Gastrocnemius medialis (tissue), 4 donors: ENCODE data around the gene RBM6. TPM values are rescaled to one million over a fixed set of nuclear protein-coding genes. Genes with fewer than 3 reads are reported as not detected.

Source experiments
- ATAC-seq, 2 donors: fragments of 150-250 bp; one replicate each; pipeline ENCODE4 v1.9.1; 2016
- DNase-seq, 2 donors: peaks; one replicate each; pipeline ENCODE4 v3.0.0-alpha.2; 2019
- H3K27ac ChIP-seq, 4 donors: fragments of 200-600 bp; sonication (generic); 1 replicate in 1 of 4; 2 replicates in 3 of 4; pipeline ENCODE4 v1.5.1; 2016 to 2018; ENCODE audit warnings: mild to moderate bottlenecking in 2 of 4, moderate library complexity in 1 of 4
- H3K27me3 ChIP-seq, 3 donors: fragments of 200-600 bp; sonication (generic) in 2 of 3; 1 replicate in 1 of 3; 2 replicates in 2 of 3; pipeline versions ENCODE4 v1.5.1 to v1.6.0; 2016 to 2019; ENCODE audit warnings: mild to moderate bottlenecking in 1 of 3, moderate library complexity in 1 of 3
- H3K36me3 ChIP-seq, 2 donors: fragments of 200-600 bp; sonication (generic) in 1 of 2; one replicate each; pipeline ENCODE4 v1.5.1; 2017 to 2018
- H3K4me1 ChIP-seq, 2 donors: fragments of 200-600 bp; sonication (generic) in 1 of 2; one replicate each; pipeline ENCODE4 v1.5.1; 2016 to 2017; ENCODE audit warnings: mild to moderate bottlenecking in 2 of 2
- H3K4me3 ChIP-seq, 4 donors: fragments of 200-600 bp; sonication (generic) in 3 of 4; 1 replicate in 1 of 4; 2 replicates in 3 of 4; pipeline ENCODE4 v1.5.1; 2016 to 2019; ENCODE audit warnings: mild to moderate bottlenecking in 2 of 4
- H3K9me3 ChIP-seq, 3 donors: fragments of 200-600 bp; sonication (generic) in 2 of 3; 1 replicate in 1 of 3; 2 replicates in 2 of 3; pipeline ENCODE4 v1.5.1; 2016 to 2019
- POLR2A ChIP-seq, 2 donors: fragments of 450-650 bp; IDR thresholded peaks; one replicate each; pipeline ENCODE4 v1.6.1; 2017; ENCODE audit warnings: antibody characterized with exemption in 2 of 2, mild to moderate bottlenecking in 2 of 2, moderate library complexity in 2 of 2
- in situ Hi-C, 4 donors: fragments of 200-750 bp; cut with MboI; loops; one replicate each; pipeline versions ENCODE4 v1.15.0 to v1.8.0; 2017; ENCODE audit warnings: low sequenced_read_pairs in 4 of 4
- intact Hi-C: fragments of 100-400 bp; cut with DNase I; formaldehyde crosslinking; loops from one replicate; pipeline ENCODE4 v1.15.1; 2023; ENCODE audit warnings: low total_unique reads
- total RNA-seq, 4 donors: library from RNA; depleted of rRNA; stranded (reverse); fragments of >200 nt; gene quantifications; one replicate each; pipeline versions ENCODE4 v1.1.0 to v1.2.3, GENCODE V29; 2016
- TF ChIP-seq, protein P1 (sequence below), 5 experiments: fragments of 450-650 bp in 3 of 5; fragments of 200-600 bp in 2 of 5; sonication (generic) in 2 of 5; IDR thresholded peaks in 4 of 5; conservative IDR thresholded peaks in 1 of 5; 1 replicate in 4 of 5; 2 replicates in 1 of 5; pipeline ENCODE4 v1.5.1; 2016 to 2019; ENCODE audit warnings: antibody characterized with exemption in 5 of 5, mild to moderate bottlenecking in 3 of 5, moderate library complexity in 3 of 5

The RBM6 gene, protein sequence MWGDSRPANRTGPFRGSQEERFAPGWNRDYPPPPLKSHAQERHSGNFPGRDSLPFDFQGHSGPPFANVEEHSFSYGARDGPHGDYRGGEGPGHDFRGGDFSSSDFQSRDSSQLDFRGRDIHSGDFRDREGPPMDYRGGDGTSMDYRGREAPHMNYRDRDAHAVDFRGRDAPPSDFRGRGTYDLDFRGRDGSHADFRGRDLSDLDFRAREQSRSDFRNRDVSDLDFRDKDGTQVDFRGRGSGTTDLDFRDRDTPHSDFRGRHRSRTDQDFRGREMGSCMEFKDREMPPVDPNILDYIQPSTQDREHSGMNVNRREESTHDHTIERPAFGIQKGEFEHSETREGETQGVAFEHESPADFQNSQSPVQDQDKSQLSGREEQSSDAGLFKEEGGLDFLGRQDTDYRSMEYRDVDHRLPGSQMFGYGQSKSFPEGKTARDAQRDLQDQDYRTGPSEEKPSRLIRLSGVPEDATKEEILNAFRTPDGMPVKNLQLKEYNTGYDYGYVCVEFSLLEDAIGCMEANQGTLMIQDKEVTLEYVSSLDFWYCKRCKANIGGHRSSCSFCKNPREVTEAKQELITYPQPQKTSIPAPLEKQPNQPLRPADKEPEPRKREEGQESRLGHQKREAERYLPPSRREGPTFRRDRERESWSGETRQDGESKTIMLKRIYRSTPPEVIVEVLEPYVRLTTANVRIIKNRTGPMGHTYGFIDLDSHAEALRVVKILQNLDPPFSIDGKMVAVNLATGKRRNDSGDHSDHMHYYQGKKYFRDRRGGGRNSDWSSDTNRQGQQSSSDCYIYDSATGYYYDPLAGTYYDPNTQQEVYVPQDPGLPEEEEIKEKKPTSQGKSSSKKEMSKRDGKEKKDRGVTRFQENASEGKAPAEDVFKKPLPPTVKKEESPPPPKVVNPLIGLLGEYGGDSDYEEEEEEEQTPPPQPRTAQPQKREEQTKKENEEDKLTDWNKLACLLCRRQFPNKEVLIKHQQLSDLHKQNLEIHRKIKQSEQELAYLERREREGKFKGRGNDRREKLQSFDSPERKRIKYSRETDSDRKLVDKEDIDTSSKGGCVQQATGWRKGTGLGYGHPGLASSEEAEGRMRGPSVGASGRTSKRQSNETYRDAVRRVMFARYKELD
- 10 to 100 TPM; 27.2 to 55.6 (median 30.6) TPM for total RNA-seq

DNA sequence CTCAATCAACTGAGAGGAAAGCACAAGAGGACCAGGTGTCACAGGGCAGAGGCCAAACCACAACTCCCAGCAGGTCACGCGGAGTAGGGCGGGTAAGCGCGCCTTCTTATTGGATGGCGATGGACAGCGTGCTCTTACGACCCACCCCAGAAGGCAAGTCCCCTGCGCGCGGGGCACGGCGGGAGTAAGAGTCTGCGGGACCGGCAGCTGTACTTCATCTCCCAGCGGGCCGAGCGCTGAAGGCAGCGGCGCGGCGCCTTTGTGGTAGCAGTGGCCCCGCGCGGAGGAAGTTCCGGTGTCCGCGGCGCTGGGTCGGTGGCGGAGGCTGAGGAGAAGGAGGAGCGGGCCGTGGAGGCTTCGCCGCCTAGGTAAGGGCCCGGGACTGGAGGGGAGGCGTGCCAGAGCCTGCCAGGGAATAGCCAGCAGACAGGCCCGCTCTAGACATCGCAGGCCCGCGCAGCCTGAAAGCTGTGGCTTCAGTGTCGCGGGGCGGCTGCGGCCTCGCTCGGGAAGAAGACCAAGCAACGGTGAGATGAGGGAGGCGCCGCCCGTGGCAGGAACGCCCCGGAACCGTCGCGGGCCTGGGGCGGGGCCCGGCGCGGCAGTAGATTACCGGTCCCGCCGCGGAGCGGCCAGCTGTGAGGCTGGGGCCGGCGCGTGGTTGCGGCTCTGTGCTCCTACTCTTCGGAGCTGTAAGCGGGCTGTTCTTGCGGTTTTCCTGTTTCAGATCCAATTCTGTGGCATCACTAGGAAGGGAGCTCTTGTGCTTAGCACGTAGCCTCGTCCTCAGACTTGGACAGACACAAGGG, at the start of gene RBM6:
TSS of gene RBM6 (plus strand) at position 293 of the 809 bp plus-strand sequence. CDS start 22,492 bp downstream, outside the sequence.
- H3K27ac ChIP-seq, result peak within 1 kb of the TSS; percentile 89 to 95 (median 95)
- peak; percentile 95 to 97 for TF ChIP-seq POLR2A (IDR thresholded peaks at IDR 0.05)
- TF ChIP-seq, protein P1, sequence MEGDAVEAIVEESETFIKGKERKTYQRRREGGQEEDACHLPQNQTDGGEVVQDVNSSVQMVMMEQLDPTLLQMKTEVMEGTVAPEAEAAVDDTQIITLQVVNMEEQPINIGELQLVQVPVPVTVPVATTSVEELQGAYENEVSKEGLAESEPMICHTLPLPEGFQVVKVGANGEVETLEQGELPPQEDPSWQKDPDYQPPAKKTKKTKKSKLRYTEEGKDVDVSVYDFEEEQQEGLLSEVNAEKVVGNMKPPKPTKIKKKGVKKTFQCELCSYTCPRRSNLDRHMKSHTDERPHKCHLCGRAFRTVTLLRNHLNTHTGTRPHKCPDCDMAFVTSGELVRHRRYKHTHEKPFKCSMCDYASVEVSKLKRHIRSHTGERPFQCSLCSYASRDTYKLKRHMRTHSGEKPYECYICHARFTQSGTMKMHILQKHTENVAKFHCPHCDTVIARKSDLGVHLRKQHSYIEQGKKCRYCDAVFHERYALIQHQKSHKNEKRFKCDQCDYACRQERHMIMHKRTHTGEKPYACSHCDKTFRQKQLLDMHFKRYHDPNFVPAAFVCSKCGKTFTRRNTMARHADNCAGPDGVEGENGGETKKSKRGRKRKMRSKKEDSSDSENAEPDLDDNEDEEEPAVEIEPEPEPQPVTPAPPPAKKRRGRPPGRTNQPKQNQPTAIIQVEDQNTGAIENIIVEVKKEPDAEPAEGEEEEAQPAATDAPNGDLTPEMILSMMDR (IDR thresholded peaks at IDR 0.05 in 4 of 5, conservative IDR thresholded peaks at IDR 0.05 in 1 of 5), result peak in 2 of 5 experiments; percentile 20 to 28
- intact Hi-C loops, result loop anchor here (1.0 kb wide), 1 partner anchor 11 kb away; the partner anchor contains the start of gene MON1A
- H3K4me3 ChIP-seq, result peak within 1 kb of the TSS; percentile 65 to 81 (median 78)
- in situ Hi-C loops, result loop anchor here in 1 of 4 donors (25.0 kb wide), 1 partner anchor 347 kb away; the partner anchor contains the start of genes HYAL3, IFRD2, LSMEM2 and NAA80
- H3K36me3 ChIP-seq, result no peaks in the 10 kb centered on the region
- no peaks in the 10 kb centered on the region for H3K27me3 ChIP-seq
- H3K4me1 ChIP-seq, result peaks cover 12 to 20% of the 10 kb centered on the region in 2 donors
- DNase-seq (peak; percentile 97 to 98), ATAC-seq (peak; percentile 96 to 97)
- H3K9me3 ChIP-seq, result no peaks in the 10 kb centered on the region

DNA sequence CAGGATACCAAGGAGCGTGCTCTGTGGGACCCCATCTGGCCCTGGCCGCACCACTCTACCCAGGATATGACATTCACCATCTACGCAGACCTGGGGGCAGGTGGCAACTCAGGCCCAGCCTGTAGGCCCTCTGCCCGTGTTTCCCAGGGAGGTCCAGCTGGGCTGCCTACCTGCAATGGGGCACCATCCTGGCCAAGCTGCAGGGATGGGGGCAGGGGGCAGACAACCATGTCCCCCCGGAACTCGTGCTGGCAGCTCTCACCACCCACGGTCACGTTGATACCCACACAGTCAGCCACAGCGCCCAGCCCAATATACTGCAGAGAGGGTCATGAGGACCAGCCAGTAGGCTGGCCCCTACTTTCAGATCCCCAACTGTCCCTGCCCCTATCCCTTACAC, 44.2 kb upstream of the RBM6 start:
- in situ Hi-C loops (no loop called here), intact Hi-C loops (no loop called here)
- Histone ChIP-seq H3K27me3 (no peaks in the 10 kb centered on the region), H3K27ac (no peak overlapping the region), H3K9me3 (no peaks in the 10 kb centered on the region), H3K4me3 (no peak overlapping the region), H3K4me1 (peaks cover 0 to 2% of the 10 kb centered on the region in 2 donors), H3K36me3 (no peaks in the 10 kb centered on the region)
- DNase-seq, result no peak
- TF ChIP-seq, protein P1 (IDR thresholded peaks at IDR 0.05 in 4 of 5, conservative IDR thresholded peaks at IDR 0.05 in 1 of 5), result no peak
- TF ChIP-seq POLR2A (IDR thresholded peaks at IDR 0.05), result no peak
- ATAC-seq, result no peak

DNA sequence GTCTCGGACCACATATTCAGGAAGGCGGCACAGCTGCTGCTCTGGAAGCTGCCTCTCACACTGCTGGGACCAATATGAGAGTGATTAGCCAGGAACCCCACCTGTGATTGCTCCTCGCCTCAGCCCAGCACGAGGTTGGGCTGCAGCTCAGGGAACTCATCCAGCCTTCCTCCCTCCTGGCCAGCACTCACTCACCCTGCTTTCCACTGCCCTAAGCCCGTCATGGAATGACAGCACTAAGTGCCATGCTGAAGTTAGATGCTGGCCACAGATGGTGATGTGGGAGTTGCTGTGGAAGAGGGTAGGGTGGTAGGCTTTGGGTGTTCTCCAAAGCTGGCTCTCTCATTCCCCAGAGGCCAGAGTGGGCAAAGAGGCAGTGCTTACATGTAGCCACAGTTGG, 43.6 kb upstream of the RBM6 start:
- H3K4me3 ChIP-seq, result no peak overlapping the region
- peaks cover 0 to 7% of the 10 kb centered on the region in 2 donors for H3K4me1 ChIP-seq
- TF ChIP-seq, protein P1 (IDR thresholded peaks at IDR 0.05 in 4 of 5, conservative IDR thresholded peaks at IDR 0.05 in 1 of 5), result no peak
- TF ChIP-seq POLR2A (IDR thresholded peaks at IDR 0.05), result no peak
- in situ Hi-C loops, result no loop called here
- H3K27me3 ChIP-seq, result no peaks in the 10 kb centered on the region
- ATAC-seq, result no peak
- H3K27ac ChIP-seq, result no peak overlapping the region
- intact Hi-C loops, result no loop called here
- no peak for DNase-seq
- no peaks in the 10 kb centered on the region for H3K9me3 ChIP-seq
- no peaks in the 10 kb centered on the region for H3K36me3 ChIP-seq

DNA sequence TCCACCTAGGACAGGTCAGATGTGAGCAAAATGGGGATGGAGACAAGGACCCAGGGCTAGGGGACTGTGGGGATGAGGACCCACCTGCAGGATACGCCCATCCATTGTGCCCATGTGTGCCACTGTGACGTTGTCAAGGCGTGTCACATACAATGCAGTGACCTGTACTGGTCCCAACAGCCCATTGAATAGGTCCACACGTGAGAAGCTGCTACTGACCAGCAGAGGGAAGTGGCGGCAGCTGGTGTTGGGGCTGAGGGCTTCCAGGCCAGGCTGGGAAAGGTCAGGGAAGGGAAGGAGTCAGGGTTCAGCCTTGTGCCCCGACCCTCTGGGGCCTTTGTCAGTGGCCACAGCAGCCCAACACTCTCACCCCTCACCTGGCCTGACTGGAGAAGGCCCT, 41.0 kb upstream of the RBM6 start:
- Histone ChIP-seq H3K9me3 (no peaks in the 10 kb centered on the region), H3K27ac (no peak overlapping the region), H3K4me1 (peaks cover 2 to 7% of the 10 kb centered on the region in 2 donors), H3K36me3 (no peaks in the 10 kb centered on the region), H3K27me3 (no peaks in the 10 kb centered on the region), H3K4me3 (no peak overlapping the region)
- DNase-seq (no peak), ATAC-seq (no peak)
- TF ChIP-seq POLR2A (IDR thresholded peaks at IDR 0.05), result no peak
- intact Hi-C loops, result no loop called here
- in situ Hi-C loops, result no loop called here
